Mononuclear cell (primary cell): ENCODE results near the gene DBN1. TPM values are rescaled to one million over a fixed set of nuclear protein-coding genes. Genes with fewer than 3 reads are reported as not detected.
"Not testable (repeated sequence)": the region's sequence is repeated elsewhere in the genome, so short reads cannot be mapped to it uniquely, and the experiment has no call there.

Experiments used
- H3K27me3 ChIP-seq: 2 replicates; pipeline ENCODE4 v1.6.0; 2011; ENCODE audit warnings: low read length, control low read depth; ENCODE audit not compliant: insufficient read depth
- H3K4me1 ChIP-seq: 2 replicates; pipeline ENCODE4 v1.5.1; 2011; ENCODE audit warnings: mild to moderate bottlenecking, low read length, control low read depth; ENCODE audit not compliant: insufficient read depth
- H3K4me3 ChIP-seq: 2 replicates; pipeline ENCODE4 v1.5.1; 2011; ENCODE audit warnings: mild to moderate bottlenecking, low read length, moderate library complexity
- H3K9me3 ChIP-seq: 2 replicates; pipeline ENCODE4 v1.5.1; 2011; ENCODE audit warnings: low read depth, mild to moderate bottlenecking, control low read depth, low read length
- total RNA-seq: library from RNA; depleted of rRNA; stranded (reverse); fragments of >200 nt; gene quantifications from one replicate; pipeline ENCODE4 v1.2.3, GENCODE V29; 2012

Gene DBN1
- total RNA-seq, 1 donor: 4.6 TPM

- not testable (repeated sequence) for H3K9me3 ChIP-seq, H3K4me3 ChIP-seq, H3K27me3 ChIP-seq
- H3K4me1 ChIP-seq: peaks cover 52% of the 10 kb centered on the region
These were observed 56.4 kb downstream of the DBN1 start for GRCh38 chr5:177417081-177417480.

DNA sequence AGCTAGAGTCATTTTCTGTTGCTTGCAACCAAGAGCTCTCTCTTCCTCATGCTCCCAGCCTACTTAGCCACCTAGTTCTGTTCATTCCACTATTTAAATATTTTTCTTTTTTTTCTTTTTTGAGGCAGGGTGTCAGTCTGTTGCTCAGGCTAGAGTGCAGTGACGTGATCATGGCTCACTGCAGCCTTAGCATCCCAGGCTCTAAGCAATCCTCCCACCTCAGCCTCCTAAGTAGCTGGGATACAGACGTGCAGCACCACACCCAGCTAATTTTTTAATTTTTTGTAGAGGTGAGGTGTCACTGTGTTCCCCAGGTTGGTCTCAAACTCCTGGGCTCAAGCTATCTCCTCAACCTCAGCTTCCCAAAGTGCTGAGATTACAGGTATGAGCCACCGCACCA, 59.0 kb downstream of the DBN1 start:
- Histone ChIP-seq H3K4me3 (no peak overlapping the region), H3K27me3 (no peaks in the 10 kb centered on the region), H3K4me1 (peaks cover 56% of the 10 kb centered on the region), H3K9me3 (no peaks in the 10 kb centered on the region)

GRCh38 chr5:177412603-177413233, 60.7 kb downstream of the DBN1 start:
- Histone ChIP-seq H3K4me3 (no peak overlapping the region), H3K9me3 (no peaks in the 10 kb centered on the region), H3K4me1 (peaks cover 48% of the 10 kb centered on the region), H3K27me3 (no peaks in the 10 kb centered on the region)

DNA sequence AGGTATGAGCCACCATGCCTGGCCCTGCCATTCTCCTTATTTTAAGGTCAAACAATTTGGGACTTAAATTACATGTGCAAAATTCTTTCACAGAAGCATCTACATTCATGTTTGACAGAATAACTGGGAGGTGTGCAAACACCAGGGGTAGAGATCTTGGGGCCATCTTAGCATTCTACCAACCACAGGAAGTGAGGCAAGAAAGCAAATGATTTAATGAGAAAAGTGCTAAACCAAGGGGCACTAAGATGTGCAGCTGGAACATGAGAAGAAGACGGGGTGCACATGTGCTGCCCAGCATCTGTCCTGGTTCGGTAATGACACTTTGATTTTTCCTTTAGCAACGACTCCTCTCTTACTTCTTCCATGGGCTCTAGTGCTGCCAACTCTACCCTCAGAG, 62.9 kb downstream of the DBN1 start:
- Histone ChIP-seq H3K27me3 (no peaks in the 10 kb centered on the region), H3K4me3 (no peak overlapping the region), H3K9me3 (no peaks in the 10 kb centered on the region), H3K4me1 (peaks cover 42% of the 10 kb centered on the region)

DNA sequence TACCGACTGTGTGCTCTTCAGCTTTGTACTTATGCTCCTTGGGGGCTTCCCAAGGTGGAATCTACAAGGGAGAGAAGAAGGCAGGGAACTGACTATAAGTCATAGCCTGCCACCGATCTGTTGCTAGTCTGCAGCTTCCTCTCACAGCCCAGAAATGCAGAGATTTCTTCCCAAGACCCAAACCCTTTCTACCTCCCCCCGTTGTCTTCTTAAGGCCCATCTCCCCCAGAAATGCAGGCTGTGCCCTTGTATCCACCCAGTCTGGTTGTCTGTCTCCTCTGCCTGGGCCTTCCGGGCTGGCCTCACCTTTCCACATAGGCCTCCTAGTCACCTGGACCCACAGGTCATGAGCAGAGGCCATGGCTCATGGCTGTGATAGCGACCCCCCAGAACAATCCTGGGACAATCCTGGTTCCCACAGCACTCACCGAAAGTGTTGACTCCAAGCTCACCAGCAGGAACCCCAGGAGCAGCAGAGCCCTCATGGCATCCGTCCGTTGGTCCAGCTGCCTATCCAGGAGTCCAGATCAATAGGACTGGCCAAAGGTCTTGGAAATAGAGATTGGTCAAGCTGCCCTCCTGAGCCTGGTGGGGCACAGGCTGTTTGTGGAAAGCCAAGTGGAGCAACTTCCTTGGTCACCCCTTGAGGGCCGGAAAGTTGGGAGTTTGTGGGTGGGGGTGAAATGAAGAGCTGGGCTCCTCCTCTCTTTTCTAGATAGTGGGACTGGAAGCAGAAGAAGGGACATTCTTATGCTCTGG, 64.2 kb downstream of the DBN1 start, which contains the start of gene F12:
F12 (minus strand) TSS at position 522 of the 759 bp plus-strand sequence; CDS start at position 485, 37 bp downstream.
- no peaks in the 10 kb centered on the region for H3K9me3 ChIP-seq
- peaks cover 50% of the 10 kb centered on the region for H3K4me1 ChIP-seq
- H3K27me3 ChIP-seq: no peaks in the 10 kb centered on the region
- no peak within 1 kb of the TSS for H3K4me3 ChIP-seq

Other genes with a start within 250 kb of the DBN1 start
- 20.1 TPM for gene RAB24, start 169.9 kb downstream of the DBN1 start, total RNA-seq
- gene PRELID1, start 169.8 kb downstream of the DBN1 start, total RNA-seq: 74.1 TPM
- 6.9 TPM for gene MXD3, start 161.7 kb downstream of the DBN1 start, total RNA-seq
- 115 TPM for gene LMAN2, start 122.0 kb downstream of the DBN1 start, total RNA-seq
- gene RGS14, start 115.7 kb downstream of the DBN1 start, total RNA-seq: 13.6 TPM
- 0.21 TPM for gene SLC34A1, start 89.2 kb downstream of the DBN1 start, total RNA-seq
- gene PFN3, start 73.0 kb downstream of the DBN1 start, total RNA-seq: not detected
- gene F12, start 64.1 kb downstream of the DBN1 start, total RNA-seq: 0.52 TPM
- 75.2 TPM for gene GRK6, start 47.0 kb downstream of the DBN1 start, total RNA-seq
- 25.8 TPM for gene PRR7, start 26.8 kb downstream of the DBN1 start, total RNA-seq
- 19.9 TPM for gene PDLIM7, start 24.0 kb upstream of the DBN1 start, total RNA-seq
- 38.6 TPM for gene DOK3, start 36.2 kb upstream of the DBN1 start, total RNA-seq
- gene DDX41, start 43.3 kb upstream of the DBN1 start, total RNA-seq: 33.4 TPM
- gene FAM193B, start 80.9 kb upstream of the DBN1 start, total RNA-seq: 39.4 TPM
- gene TMED9, start 118.6 kb upstream of the DBN1 start, total RNA-seq: 35.3 TPM
- 11.5 TPM for gene B4GALT7, start 126.5 kb upstream of the DBN1 start, total RNA-seq